ENCODE results near the gene RASL11B. TPM values are rescaled to one million over a fixed set of nuclear protein-coding genes. Genes with fewer than 3 reads are reported as not detected.
A peak's percentile ranks its signal among the peaks of the same experiment; 100 is the strongest.

The RASL11B gene, protein sequence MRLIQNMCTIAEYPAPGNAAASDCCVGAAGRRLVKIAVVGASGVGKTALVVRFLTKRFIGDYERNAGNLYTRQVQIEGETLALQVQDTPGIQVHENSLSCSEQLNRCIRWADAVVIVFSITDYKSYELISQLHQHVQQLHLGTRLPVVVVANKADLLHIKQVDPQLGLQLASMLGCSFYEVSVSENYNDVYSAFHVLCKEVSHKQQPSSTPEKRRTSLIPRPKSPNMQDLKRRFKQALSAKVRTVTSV
- 2.1 TPM for polyA plus RNA-seq
- long read RNA-seq, donor 1 = 0 reads
- long read RNA-seq, donor 2, partial matches to known transcripts = 0 of 1 reads
- long read RNA-seq, donor 2, other reads (novel, unspliced or antisense) = 0 of 1 reads
- long read RNA-seq, donor 3, partial matches to known transcripts = 0 of 1 reads
- long read RNA-seq, donor 3, other reads (novel, unspliced or antisense) = 0 of 1 reads
- long read RNA-seq, donor 4 = 0 reads
- long read RNA-seq, donor 5, partial matches to known transcripts = 0 of 2 reads
- long read RNA-seq, donor 5, other reads (novel, unspliced or antisense) = 0 of 2 reads
- long read RNA-seq, donor 6 = 0 reads
- long read RNA-seq, donor 7, partial matches to known transcripts = 0 of 3 reads
- long read RNA-seq, donor 7, other reads (novel, unspliced or antisense) = 0 of 3 reads
- long read RNA-seq, donor 8 = 0 reads
- long read RNA-seq, donor 9, partial matches to known transcripts = 0 of 2 reads
- long read RNA-seq, donor 9, other reads (novel, unspliced or antisense) = 0 of 2 reads
- long read RNA-seq, donor 10, partial matches to known transcripts = 0 of 2 reads
- long read RNA-seq, donor 10, other reads (novel, unspliced or antisense) = 0 of 2 reads
- long read RNA-seq, donor 11 = 0 reads

DNA sequence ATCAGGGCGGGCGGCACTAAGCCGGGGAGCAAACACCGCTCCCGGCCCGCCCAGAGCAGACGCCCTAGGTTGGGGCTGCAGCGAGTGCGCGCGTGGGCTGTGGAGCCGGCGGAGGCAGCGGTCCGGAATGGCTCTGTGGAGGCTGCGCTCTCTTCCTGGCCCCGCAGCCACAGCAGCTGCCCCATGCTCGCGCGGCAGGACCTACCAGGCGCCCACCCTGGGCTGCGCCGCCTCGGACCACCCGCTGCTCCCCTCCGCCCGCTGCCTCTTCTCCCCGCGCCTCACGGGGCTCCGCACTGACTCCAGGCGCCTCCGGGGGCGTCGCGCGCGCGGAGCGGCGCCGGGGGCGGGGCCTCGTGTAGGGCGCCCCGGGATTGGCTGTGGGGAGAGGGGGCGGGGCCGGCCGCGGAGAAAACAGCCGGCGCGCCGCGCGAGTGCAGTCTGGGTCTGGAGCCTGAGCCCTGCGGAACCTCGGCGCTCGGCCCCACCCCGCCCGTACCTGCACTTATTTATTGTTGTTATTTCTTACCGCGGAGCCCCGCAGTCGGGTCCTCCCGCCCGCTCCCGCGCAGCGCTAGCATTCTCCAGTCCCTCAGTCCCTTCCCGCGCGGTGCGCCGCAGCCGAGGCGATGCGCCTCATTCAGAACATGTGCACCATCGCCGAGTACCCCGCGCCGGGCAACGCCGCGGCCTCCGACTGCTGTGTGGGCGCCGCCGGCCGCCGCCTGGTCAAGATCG lies at the start of gene RASL11B:
TSS of gene RASL11B (plus strand) at position 439 of the 738 bp plus-strand sequence. CDS start at position 630, 191 bp downstream.
- H3K27ac ChIP-seq (ENCODE audit: low read length) = no peak within 1 kb of the TSS
- WGBS (ENCODE audit: insufficient coverage, low lambda C conversion rate) = no CpG with 5 or more reads among the region's 94 CpGs

DNA sequence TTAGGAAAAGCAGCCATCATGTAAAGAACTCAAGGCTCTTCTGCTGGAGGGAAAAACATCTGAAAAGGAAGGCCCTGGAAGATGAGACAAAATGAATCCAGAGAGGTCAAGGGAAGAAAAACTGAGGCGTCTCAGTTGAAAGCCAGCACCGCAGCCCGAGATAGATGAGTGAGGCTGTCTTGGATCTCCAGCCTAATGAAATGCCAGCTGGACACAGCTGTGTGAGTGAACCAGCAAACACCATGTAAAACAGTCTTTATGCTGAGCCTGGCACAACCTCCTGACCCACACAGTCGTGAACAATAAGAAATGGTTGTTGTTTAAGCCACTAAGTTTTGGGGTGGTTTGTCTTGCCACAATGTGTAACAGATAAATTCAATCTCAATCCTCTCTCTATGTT lies 48.6 kb upstream of the RASL11B start:
- DNase-seq = no peak
- no peaks in the 10 kb centered on the region for H3K27me3 ChIP-seq (ENCODE audit: control insufficient read depth, insufficient read depth, low read length)
- no peak overlapping the region for H3K27ac ChIP-seq (ENCODE audit: low read length)
- H3K4me3 ChIP-seq (ENCODE audit: low read length) = no peak overlapping the region
- H3K4me1 ChIP-seq (ENCODE audit: control insufficient read depth, insufficient read depth, low read length) = no peaks in the 10 kb centered on the region
- WGBS (ENCODE audit: insufficient coverage, low lambda C conversion rate) = no CpG with 5 or more reads among the region's 4 CpGs
- H3K9me3 ChIP-seq (ENCODE audit: control insufficient read depth, low read depth, low read length) = no peaks in the 10 kb centered on the region
- H3K36me3 ChIP-seq (ENCODE audit: control insufficient read depth, insufficient read depth, low read length) = no peaks in the 10 kb centered on the region

More for the DNA sequence above, at the start of gene RASL11B:
- Histone ChIP-seq H3K9me3 (ENCODE audit: control insufficient read depth, low read depth, low read length) (no peaks in the 10 kb centered on the region), H3K4me1 (ENCODE audit: control insufficient read depth, insufficient read depth, low read length) (peaks cover 9% of the 10 kb centered on the region), H3K27me3 (ENCODE audit: control insufficient read depth, insufficient read depth, low read length) (peaks cover 21% of the 10 kb centered on the region), H3K36me3 (ENCODE audit: control insufficient read depth, insufficient read depth, low read length) (peaks cover 6% of the 10 kb centered on the region), H3K4me3 (ENCODE audit: low read length) (peak within 1 kb of the TSS; percentile 50)
- peak; percentile 78 to 88 for DNase-seq

DNA sequence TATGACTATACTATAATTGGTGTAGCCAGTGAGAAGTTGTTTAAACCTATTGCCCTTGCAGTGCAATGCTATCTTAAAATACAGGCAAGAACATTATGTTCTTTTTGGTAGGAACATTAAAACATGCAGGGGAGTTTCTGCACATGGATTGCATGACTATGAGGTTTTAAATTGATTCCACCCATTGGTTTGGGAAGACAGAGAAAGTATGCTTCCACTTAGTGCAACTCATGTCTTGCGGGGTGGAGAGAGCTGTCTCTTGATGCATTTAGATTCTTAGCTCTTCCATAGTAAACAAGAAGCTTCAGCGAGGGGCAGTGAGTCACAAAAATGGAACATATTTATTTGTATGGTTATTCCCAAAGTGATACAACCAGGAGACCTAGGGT lies 39.5 kb upstream of the RASL11B start:
- H3K4me1 ChIP-seq (ENCODE audit: control insufficient read depth, insufficient read depth, low read length) = no peaks in the 10 kb centered on the region
- H3K27ac ChIP-seq (ENCODE audit: low read length) = no peak overlapping the region
- DNase-seq = no peak
- no peaks in the 10 kb centered on the region for H3K27me3 ChIP-seq (ENCODE audit: control insufficient read depth, insufficient read depth, low read length)
- WGBS (ENCODE audit: insufficient coverage, low lambda C conversion rate) = no CpG with 5 or more reads among the region's 2 CpGs
- no peaks in the 10 kb centered on the region for H3K9me3 ChIP-seq (ENCODE audit: control insufficient read depth, low read depth, low read length)
- H3K4me3 ChIP-seq (ENCODE audit: low read length) = no peak overlapping the region
- H3K36me3 ChIP-seq (ENCODE audit: control insufficient read depth, insufficient read depth, low read length) = no peaks in the 10 kb centered on the region

DNA sequence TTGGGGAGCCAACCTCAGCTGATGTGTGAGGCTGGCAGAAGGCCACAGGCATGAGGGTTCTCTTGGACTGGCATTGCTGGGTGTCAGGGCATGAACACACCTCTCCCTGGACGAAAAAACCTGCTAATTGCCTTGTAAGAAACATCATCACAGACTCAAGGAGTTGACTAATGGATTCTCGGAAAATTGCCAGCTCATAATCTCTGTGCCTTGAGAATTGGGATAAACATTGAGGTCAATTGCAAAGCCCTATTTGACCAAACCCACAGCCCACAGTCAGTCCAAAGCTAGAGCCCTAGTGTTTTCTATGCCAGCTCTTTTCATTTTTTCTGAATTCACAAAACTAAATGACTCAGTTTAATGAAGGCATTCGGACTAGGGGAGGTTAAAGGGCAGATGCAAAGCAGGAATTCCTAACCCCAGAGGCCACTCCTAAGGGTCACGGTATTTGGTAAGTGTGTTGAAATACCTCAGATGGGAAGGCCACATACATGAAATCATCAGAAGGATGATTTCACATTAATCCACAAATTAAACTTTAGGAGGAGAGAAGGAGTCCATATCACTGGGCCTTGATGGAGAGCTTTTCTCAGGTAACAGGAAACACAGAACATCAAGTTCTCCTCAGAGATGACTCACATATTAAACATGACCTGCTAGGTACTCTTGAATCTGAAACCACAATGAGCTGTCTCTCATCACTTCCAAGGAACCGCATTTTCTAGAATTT lies 39.0 kb upstream of the RASL11B start:
- DNase-seq = no peak
- no CpG with 5 or more reads among the region's 5 CpGs for WGBS (ENCODE audit: insufficient coverage, low lambda C conversion rate)

DNA sequence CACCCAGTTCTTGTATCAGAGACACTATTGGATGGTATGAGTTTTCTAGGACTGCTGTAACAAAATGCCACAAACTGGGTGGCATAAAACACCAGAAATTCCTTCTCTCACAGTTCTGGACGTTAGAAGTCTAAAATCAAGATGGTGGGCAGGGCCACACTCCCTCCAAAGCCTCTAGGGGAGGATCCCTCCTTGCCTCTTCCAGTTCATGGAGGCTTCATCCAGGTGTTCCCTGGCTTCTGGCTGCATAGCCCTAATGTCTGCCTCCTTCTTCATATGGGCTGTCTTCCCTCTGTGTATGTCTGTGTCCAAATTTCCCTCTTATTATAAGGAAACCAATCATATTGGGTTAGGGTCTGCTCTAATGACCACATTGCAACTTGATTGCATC lies 38.4 kb upstream of the RASL11B start:
- Histone ChIP-seq H3K4me1 (ENCODE audit: control insufficient read depth, insufficient read depth, low read length) (no peaks in the 10 kb centered on the region), H3K4me3 (ENCODE audit: low read length) (no peak overlapping the region), H3K36me3 (ENCODE audit: control insufficient read depth, insufficient read depth, low read length) (no peaks in the 10 kb centered on the region), H3K27me3 (ENCODE audit: control insufficient read depth, insufficient read depth, low read length) (no peaks in the 10 kb centered on the region), H3K27ac (ENCODE audit: low read length) (no peak overlapping the region), H3K9me3 (ENCODE audit: control insufficient read depth, low read depth, low read length) (no peaks in the 10 kb centered on the region)
- WGBS (ENCODE audit: insufficient coverage, low lambda C conversion rate) = no CpG with 5 or more reads among the region's 1 CpG
- DNase-seq = no peak

More for the DNA sequence above, 39.0 kb upstream of the RASL11B start:
- Histone ChIP-seq H3K9me3 (ENCODE audit: control insufficient read depth, low read depth, low read length) (no peaks in the 10 kb centered on the region), H3K4me3 (ENCODE audit: low read length) (no peak overlapping the region), H3K36me3 (ENCODE audit: control insufficient read depth, insufficient read depth, low read length) (no peaks in the 10 kb centered on the region), H3K27me3 (ENCODE audit: control insufficient read depth, insufficient read depth, low read length) (no peaks in the 10 kb centered on the region), H3K27ac (ENCODE audit: low read length) (no peak overlapping the region), H3K4me1 (ENCODE audit: control insufficient read depth, insufficient read depth, low read length) (no peaks in the 10 kb centered on the region)

DNA sequence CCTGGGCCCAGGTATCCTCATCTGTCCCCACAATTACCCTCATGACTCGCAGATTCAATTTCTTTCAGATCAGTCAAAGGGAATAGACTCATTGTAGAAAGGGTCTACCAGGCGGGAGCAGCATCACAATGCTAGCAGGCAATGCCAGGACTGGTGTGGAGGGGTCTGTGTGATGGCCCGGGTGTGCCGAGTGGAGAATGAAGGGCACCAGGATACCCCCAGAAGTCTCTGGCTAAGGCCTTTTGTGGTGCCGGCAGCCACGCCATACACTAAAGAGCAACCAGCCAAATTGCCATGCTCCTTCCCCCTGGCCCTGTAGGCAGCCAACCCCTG lies 37.9 kb upstream of the RASL11B start:
- H3K27me3 ChIP-seq (ENCODE audit: control insufficient read depth, insufficient read depth, low read length) = no peaks in the 10 kb centered on the region
- no peak for DNase-seq
- WGBS (ENCODE audit: insufficient coverage, low lambda C conversion rate) = no CpG with 5 or more reads among the region's 6 CpGs
- no peak overlapping the region for H3K27ac ChIP-seq (ENCODE audit: low read length)
- H3K9me3 ChIP-seq (ENCODE audit: control insufficient read depth, low read depth, low read length) = no peaks in the 10 kb centered on the region
- no peaks in the 10 kb centered on the region for H3K36me3 ChIP-seq (ENCODE audit: control insufficient read depth, insufficient read depth, low read length)
- H3K4me3 ChIP-seq (ENCODE audit: low read length) = no peak overlapping the region
- no peaks in the 10 kb centered on the region for H3K4me1 ChIP-seq (ENCODE audit: control insufficient read depth, insufficient read depth, low read length)

DNA sequence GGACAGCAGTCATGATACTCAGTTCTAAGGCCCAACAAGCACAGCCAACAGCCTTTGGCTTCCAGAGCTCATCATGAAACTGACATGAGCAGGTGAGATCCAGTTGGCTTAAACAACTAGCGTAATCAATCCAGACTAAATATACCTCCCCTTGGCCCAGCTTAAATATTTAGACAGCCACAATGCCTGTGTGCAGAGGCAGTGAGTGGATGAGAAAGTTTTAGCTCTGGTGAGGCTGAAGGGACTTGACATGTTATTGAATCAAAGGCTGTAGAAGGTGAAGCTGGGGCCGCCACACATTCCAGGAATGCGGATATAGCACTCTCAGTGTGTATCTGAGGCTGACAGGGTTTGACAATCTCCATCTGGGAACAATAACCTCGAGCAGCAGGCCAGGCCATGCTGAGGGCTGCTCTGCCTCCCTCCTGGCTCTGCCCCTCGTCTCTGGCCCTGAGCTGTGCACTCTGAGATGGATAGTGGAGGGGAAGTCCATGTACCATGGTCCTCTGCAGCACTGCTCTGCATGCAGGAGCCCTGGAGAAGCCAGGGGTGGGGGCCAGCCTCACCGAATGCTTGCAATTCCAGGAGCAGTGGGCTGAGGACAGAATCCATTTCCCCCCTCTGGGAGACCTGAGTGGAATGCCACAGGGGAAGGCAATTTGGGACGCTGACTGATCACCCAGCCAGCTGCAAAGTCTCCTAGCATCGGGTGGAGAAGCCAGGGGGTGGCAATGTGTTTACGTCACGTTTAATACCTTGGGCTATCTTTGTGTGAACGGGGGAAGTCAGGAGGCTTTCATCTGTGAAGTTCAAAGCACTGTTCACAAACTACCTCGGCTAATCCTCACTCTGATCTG lies 37.3 kb upstream of the RASL11B start:
- Histone ChIP-seq H3K27ac (ENCODE audit: low read length) (no peak overlapping the region), H3K9me3 (ENCODE audit: control insufficient read depth, low read depth, low read length) (no peaks in the 10 kb centered on the region), H3K36me3 (ENCODE audit: control insufficient read depth, insufficient read depth, low read length) (no peaks in the 10 kb centered on the region), H3K27me3 (ENCODE audit: control insufficient read depth, insufficient read depth, low read length) (no peaks in the 10 kb centered on the region), H3K4me3 (ENCODE audit: low read length) (no peak overlapping the region), H3K4me1 (ENCODE audit: control insufficient read depth, insufficient read depth, low read length) (no peaks in the 10 kb centered on the region)
- WGBS (ENCODE audit: insufficient coverage, low lambda C conversion rate) = no CpG with 5 or more reads among the region's 12 CpGs
- DNase-seq = peak in 1 of 2 donors; percentile 8

DNA sequence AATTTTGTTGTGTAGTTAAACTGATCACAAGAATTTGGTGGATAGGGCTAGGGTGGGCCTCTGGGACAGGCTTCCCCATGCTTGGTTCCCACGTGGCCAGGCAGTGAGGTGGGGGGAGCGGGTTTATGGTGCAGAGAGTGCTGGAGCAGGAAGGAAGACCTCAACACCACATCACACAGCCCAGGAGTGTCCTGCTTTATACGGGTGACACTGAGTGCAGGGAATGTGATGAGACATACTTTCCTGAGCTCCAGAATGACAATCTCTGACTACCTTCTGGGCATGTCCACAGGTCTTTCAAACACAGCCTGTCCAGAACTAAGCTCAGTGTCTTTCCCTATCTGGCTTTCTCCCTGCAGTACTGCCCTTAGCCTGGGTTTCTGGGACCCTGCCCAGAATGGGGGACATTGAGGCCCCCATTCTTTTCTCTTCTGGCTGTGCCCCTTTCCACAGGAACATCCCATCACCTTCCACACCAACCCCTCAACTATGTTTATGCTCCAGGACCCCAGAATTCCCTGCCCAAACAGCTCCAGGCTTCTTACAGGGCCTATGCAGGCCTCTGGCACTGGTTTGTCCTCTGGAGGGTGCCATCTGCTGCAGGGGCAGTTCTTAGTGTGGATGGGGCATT lies 36.5 kb upstream of the RASL11B start:
- DNase-seq = no peak

DNA sequence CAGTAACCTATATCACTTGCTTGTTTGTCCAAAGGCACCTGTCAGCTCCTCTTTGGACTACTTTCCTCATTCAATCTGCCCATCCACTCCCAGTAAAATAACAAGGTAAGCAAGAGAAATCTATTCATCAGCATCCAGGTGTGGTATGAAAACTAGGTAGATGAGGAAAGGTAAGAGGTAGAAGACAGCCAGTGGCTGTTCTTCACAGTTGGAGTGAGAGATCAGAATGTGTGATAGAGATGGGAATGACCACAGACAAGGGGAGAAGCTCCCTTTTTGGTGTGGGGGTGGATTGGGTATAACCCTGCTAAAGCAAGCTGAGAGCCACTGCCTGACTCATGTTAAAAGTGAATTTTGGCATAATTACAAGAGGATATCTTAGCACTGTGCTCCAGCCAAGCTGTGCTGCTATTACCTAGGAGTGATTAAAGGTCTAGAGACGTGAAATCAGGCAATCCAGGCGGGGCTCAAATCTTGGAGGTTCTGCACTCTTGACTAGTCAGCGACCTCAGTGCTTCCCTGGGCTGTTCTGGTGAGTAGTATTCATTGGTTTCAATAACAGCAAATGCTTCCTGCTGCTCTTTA lies 28.1 kb upstream of the RASL11B start:
- WGBS (ENCODE audit: insufficient coverage, low lambda C conversion rate) = no CpG with 5 or more reads among the region's 3 CpGs
- Histone ChIP-seq H3K9me3 (ENCODE audit: control insufficient read depth, low read depth, low read length) (no peaks in the 10 kb centered on the region), H3K4me1 (ENCODE audit: control insufficient read depth, insufficient read depth, low read length) (no peaks in the 10 kb centered on the region), H3K27me3 (ENCODE audit: control insufficient read depth, insufficient read depth, low read length) (no peaks in the 10 kb centered on the region), H3K36me3 (ENCODE audit: control insufficient read depth, insufficient read depth, low read length) (no peaks in the 10 kb centered on the region), H3K4me3 (ENCODE audit: low read length) (no peak overlapping the region), H3K27ac (ENCODE audit: low read length) (no peak overlapping the region)
- no peak for DNase-seq

More for the DNA sequence above, 36.5 kb upstream of the RASL11B start:
- no peak overlapping the region for H3K4me3 ChIP-seq (ENCODE audit: low read length)
- no peaks in the 10 kb centered on the region for H3K27me3 ChIP-seq (ENCODE audit: control insufficient read depth, insufficient read depth, low read length)
- no peaks in the 10 kb centered on the region for H3K9me3 ChIP-seq (ENCODE audit: control insufficient read depth, low read depth, low read length)
- no peaks in the 10 kb centered on the region for H3K36me3 ChIP-seq (ENCODE audit: control insufficient read depth, insufficient read depth, low read length)
- WGBS (ENCODE audit: insufficient coverage, low lambda C conversion rate) = no CpG with 5 or more reads among the region's 3 CpGs
- H3K27ac ChIP-seq (ENCODE audit: low read length) = no peak overlapping the region
- no peaks in the 10 kb centered on the region for H3K4me1 ChIP-seq (ENCODE audit: control insufficient read depth, insufficient read depth, low read length)
